Fibroblast of the aortic adventitia (primary cell): ENCODE data around the gene MRPL36. TPM values are rescaled to one million over a fixed set of nuclear protein-coding genes. Genes with fewer than 3 reads are reported as not detected.

Experiments used
- DNase-seq: peaks from one replicate; pipeline ENCODE4 v3.0.0-alpha.2; 2010; ENCODE audit warnings: low read depth
- H3K4me3 ChIP-seq: 2 replicates; pipeline ENCODE4 v1.5.1; 2011; ENCODE audit warnings: low read depth, mild to moderate bottlenecking, control low read depth, low read length, moderate library complexity
- total RNA-seq: library from RNA; depleted of rRNA; stranded (reverse); fragments of >200 nt; gene quantifications from 2 replicates; pipeline ENCODE4 v1.2.3, GENCODE V29; 2012; ENCODE audit warnings: low replicate concordance
- TF ChIP-seq, protein P1 (sequence below): IDR thresholded peaks from 2 replicates; pipeline ENCODE4 v1.5.1; 2011; ENCODE audit warnings: mild to moderate bottlenecking, low read length, control low read depth, inconsistent platforms; ENCODE audit not compliant: insufficient read depth

The MRPL36 gene
- total RNA-seq, 1 donor, result 47.9 TPM

DNA sequence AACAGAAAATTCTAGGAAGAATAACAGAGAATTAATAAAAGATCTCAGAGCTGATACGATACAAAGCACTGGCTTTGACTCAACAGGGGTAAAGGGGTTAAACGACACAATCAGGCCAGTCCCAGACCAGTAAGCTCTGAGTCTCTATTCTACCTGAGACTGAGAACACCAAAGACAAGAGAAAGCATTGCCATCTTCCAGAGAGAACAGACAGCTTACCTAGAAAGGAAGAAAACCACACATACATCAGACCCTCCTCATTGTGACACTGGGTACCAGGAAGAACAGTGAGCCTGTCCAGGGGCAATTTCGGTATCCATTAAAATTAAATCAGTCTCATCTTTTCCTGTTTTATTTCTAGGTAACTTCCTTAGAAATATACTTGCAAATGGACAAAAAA, 41.1 kb downstream of the MRPL36 start:
- DNase-seq, result no peak
- TF ChIP-seq, protein P1, sequence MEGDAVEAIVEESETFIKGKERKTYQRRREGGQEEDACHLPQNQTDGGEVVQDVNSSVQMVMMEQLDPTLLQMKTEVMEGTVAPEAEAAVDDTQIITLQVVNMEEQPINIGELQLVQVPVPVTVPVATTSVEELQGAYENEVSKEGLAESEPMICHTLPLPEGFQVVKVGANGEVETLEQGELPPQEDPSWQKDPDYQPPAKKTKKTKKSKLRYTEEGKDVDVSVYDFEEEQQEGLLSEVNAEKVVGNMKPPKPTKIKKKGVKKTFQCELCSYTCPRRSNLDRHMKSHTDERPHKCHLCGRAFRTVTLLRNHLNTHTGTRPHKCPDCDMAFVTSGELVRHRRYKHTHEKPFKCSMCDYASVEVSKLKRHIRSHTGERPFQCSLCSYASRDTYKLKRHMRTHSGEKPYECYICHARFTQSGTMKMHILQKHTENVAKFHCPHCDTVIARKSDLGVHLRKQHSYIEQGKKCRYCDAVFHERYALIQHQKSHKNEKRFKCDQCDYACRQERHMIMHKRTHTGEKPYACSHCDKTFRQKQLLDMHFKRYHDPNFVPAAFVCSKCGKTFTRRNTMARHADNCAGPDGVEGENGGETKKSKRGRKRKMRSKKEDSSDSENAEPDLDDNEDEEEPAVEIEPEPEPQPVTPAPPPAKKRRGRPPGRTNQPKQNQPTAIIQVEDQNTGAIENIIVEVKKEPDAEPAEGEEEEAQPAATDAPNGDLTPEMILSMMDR, result no peak
- no peak overlapping the region for H3K4me3 ChIP-seq

DNA sequence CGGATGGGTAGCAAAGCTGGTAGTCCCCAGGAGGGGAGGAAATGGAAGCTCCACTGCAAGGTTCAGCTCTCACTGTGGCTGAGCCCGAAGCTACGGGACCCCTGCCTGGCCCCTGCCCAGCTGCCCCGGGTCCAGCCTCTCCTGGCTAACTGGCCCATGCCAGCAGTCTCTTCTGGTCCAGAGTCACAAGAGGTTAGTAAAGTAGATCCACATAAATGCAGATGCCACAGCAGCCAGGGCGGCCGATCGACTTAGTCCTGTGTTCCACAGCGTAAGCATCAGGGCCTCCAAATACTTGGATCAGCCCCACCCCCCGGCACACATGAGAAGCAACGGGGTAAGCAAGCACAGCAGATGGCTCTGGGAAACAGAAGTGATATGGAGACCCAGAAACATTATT, 42.1 kb downstream of the MRPL36 start:
- no peak for DNase-seq
- TF ChIP-seq, protein P1, result no peak
- H3K4me3 ChIP-seq, result no peak overlapping the region

DNA sequence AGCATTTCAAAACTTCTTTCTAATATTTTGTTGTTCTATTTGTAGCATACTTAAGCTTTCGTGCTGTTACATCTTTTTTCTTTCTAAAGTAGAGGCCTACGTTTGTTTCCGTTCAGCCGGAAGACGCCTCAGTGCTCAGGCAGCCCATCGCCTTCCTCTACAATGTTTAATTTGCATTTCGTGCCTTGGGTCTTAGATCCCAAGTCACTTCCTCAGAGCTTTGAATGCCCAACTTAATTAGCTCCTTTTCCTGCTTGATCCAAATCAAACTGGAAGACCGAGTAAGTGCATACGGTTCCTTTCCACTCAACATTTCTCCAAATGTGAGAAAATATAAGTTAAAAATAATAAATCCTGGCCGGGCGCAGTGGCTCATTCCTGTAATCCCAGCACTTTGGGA, 43.2 kb downstream of the MRPL36 start:
- DNase-seq, result no peak
- H3K4me3 ChIP-seq, result no peak overlapping the region
- TF ChIP-seq, protein P1, result no peak

DNA sequence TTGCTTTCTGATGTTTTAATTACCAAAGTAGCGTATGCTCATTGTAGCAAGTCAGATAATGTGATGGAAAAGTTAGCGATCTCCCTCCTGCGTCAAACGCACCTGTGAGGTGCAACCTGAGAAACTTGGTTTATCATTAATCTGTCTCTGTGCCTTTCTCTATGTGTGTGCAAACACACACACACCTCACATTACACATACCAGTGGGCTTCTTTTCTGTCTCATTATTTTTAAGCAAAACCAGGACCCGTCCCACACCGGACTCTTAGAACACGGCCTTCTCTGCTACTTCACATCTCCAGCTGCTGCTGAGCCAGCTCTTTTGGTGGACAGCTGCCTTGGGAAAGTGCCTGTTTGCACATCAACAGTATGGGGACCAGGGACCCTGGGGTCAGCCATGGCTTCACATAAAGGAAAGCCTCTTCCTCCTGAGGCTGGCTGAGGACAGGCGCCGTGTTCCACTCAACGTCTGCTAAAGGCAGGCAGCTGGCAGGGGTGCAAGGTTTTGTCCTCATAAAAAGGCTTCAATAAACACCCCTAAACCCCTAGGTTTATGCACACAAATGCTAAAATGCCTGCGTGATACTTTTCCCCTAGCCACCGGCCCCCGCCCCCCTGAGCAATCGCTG, 44.2 kb downstream of the MRPL36 start:
- DNase-seq, result no peak

DNA sequence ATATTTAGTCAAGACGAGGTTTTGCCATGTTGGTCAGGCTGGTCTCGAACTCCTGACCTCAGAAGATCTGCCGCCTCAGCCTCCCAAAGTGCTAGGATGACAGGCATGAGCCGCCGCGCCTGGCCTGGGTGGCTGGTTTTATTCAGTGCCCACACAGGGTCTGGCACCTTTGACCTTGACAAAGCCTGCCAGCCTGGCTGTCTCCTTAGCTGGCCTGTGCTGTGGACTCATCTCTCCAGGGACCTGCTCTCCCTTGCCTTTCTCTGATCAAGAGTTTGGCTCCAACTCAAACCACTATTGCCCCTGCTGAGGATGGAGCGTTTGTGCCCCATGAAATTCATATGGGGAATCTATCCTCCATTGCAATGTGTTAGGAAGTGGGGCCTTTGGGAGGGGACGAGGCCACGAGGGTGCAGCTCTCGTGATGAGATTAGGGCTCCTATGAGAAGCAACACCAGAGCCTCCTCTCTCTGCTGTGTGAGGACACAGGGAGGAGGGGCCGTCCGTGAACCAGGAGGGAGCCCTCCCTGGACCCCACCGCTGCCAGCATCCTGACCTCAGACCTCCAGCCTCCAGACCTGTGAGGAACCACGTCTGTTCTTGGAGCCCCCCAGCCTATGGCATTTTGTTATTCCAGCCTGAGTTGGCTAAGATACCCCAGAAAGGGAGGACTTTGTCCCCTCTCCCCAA, 45.0 kb downstream of the MRPL36 start:
- no peak for DNase-seq
- H3K4me3 ChIP-seq, result no peak overlapping the region
- TF ChIP-seq, protein P1, result no peak

More for the DNA sequence above, 44.2 kb downstream of the MRPL36 start:
- H3K4me3 ChIP-seq, result no peak overlapping the region
- TF ChIP-seq, protein P1, result no peak

DNA sequence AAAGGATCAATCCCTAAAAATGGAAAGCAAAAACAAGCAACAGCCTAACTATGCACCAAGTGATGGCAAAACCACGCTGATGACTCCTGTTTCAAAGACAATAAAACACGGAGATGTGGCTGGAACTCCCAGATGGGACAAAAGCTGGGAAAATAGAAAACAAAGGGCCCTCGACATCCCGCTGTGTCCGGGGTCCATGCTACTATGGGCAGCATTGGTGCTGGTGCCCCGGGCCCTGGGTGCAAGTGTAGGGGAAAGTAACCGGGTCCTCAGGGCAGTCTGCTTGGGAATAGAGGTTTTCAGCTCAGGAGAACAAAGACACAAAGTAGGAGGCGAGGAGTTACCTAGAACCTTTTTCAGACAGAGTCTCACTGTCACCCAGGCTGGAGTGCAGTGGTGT, 46.1 kb downstream of the MRPL36 start:
- no peak for DNase-seq
- no peak overlapping the region for H3K4me3 ChIP-seq
- TF ChIP-seq, protein P1, result no peak
